ENCODE data around the gene SPIN2B. TPM values are rescaled to one million over a fixed set of nuclear protein-coding genes. Genes with fewer than 3 reads are reported as not detected.

SPIN2B gene
- total RNA-seq, 1 experiment from 2014 or later = 13.9 TPM

DNA sequence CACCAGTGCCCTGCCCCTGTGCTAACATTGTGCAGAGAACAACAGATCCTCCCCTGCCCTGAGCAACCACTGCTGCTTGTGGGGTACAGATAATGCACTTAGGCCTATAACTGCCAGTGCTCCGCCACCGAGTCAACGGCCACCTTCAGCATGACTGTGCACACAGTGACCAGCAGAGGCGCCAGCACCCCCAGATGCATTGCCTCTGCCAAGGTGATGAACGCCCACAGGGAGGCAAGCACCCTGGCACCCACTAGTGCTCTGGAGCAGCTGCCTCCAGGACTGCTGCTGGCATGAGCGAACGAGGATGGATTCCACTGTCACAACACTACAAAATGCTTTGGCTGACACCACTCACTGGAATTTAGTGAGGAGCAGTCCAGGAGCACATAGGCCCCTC lies 38.2 kb downstream of the SPIN2B start:
- DNase-seq (ENCODE audit: low spot score) (peak; percentile 19), ATAC-seq (peak; percentile 78)
- no peaks in the 10 kb centered on the region for H3K4me1 Mint-ChIP-seq
- no peaks in the 10 kb centered on the region for H3K27me3 Mint-ChIP-seq (ENCODE audit: low read depth)
- POLR2A ChIA-PET = no interaction called here
- peaks cover 23% of the 10 kb centered on the region for H3K36me3 Mint-ChIP-seq
- H3K9me3 Mint-ChIP-seq = peaks cover 14% of the 10 kb centered on the region; the same call in 1 of the 2 replicates
- CTCF ChIA-PET = no interaction called here
- H3K27ac Mint-ChIP-seq = no peak overlapping the region
- H3K4me3 Mint-ChIP-seq = no peak overlapping the region
- TF ChIP-seq ZNF138 (CRISPR knock-in tag; conservative IDR thresholded peaks at IDR 0.05) = no peak
- TF ChIP-seq RORB (CRISPR knock-in tag; IDR thresholded peaks at IDR 0.05) = no peak
- TF ChIP-seq ZNF121 (CRISPR knock-in tag; IDR thresholded peaks at IDR 0.05) = no peak
- no peak for TF ChIP-seq ELF4 (CRISPR knock-in tag; IDR thresholded peaks at IDR 0.05; ENCODE audit: low read depth)
- TF ChIP-seq ZNF263 (CRISPR knock-in tag; IDR thresholded peaks at IDR 0.05; ENCODE audit: low read depth) = no peak
- TF ChIP-seq MYBL2 (CRISPR knock-in tag; IDR thresholded peaks at IDR 0.05) = no peak
- no peak for TF ChIP-seq ZNF416 (CRISPR knock-in tag; IDR thresholded peaks at IDR 0.05)
- no peak for TF ChIP-seq OVOL2 (CRISPR knock-in tag; IDR thresholded peaks at IDR 0.05; ENCODE audit: borderline replicate concordance)
- no peak for TF ChIP-seq ZNF317 (CRISPR knock-in tag; IDR thresholded peaks at IDR 0.05; ENCODE audit: borderline replicate concordance, low read depth)
- TF ChIP-seq TCF7 (CRISPR knock-in tag; IDR thresholded peaks at IDR 0.05; ENCODE audit: low read depth) = no peak
- no peak for TF ChIP-seq FOXK1 (CRISPR knock-in tag; IDR thresholded peaks at IDR 0.05)
- TF ChIP-seq ZNF671 (CRISPR knock-in tag; IDR thresholded peaks at IDR 0.05) = no peak
- TF ChIP-seq GABPB1 (CRISPR knock-in tag; IDR thresholded peaks at IDR 0.05) = no peak
- TF ChIP-seq TEAD4 (CRISPR knock-in tag; IDR thresholded peaks at IDR 0.05) = no peak
- TF ChIP-seq, protein P1, sequence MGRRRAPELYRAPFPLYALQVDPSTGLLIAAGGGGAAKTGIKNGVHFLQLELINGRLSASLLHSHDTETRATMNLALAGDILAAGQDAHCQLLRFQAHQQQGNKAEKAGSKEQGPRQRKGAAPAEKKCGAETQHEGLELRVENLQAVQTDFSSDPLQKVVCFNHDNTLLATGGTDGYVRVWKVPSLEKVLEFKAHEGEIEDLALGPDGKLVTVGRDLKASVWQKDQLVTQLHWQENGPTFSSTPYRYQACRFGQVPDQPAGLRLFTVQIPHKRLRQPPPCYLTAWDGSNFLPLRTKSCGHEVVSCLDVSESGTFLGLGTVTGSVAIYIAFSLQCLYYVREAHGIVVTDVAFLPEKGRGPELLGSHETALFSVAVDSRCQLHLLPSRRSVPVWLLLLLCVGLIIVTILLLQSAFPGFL (CRISPR knock-in tag; IDR thresholded peaks at IDR 0.05; ENCODE audit: borderline replicate concordance) = no peak
- TF ChIP-seq, protein P2, sequence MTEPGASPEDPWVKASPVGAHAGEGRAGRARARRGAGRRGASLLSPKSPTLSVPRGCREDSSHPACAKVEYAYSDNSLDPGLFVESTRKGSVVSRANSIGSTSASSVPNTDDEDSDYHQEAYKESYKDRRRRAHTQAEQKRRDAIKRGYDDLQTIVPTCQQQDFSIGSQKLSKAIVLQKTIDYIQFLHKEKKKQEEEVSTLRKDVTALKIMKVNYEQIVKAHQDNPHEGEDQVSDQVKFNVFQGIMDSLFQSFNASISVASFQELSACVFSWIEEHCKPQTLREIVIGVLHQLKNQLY (CRISPR knock-in tag; IDR thresholded peaks at IDR 0.05) = no peak
- no peak for TF ChIP-seq HMGA2 (CRISPR knock-in tag; IDR thresholded peaks at IDR 0.05)
- TF ChIP-seq SMAD4 (CRISPR knock-in tag; IDR thresholded peaks at IDR 0.05) = no peak
- TF ChIP-seq, protein P3, sequence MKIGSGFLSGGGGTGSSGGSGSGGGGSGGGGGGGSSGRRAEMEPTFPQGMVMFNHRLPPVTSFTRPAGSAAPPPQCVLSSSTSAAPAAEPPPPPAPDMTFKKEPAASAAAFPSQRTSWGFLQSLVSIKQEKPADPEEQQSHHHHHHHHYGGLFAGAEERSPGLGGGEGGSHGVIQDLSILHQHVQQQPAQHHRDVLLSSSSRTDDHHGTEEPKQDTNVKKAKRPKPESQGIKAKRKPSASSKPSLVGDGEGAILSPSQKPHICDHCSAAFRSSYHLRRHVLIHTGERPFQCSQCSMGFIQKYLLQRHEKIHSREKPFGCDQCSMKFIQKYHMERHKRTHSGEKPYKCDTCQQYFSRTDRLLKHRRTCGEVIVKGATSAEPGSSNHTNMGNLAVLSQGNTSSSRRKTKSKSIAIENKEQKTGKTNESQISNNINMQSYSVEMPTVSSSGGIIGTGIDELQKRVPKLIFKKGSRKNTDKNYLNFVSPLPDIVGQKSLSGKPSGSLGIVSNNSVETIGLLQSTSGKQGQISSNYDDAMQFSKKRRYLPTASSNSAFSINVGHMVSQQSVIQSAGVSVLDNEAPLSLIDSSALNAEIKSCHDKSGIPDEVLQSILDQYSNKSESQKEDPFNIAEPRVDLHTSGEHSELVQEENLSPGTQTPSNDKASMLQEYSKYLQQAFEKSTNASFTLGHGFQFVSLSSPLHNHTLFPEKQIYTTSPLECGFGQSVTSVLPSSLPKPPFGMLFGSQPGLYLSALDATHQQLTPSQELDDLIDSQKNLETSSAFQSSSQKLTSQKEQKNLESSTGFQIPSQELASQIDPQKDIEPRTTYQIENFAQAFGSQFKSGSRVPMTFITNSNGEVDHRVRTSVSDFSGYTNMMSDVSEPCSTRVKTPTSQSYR (CRISPR knock-in tag; IDR thresholded peaks at IDR 0.05) = no peak
- TF ChIP-seq, protein P4, sequence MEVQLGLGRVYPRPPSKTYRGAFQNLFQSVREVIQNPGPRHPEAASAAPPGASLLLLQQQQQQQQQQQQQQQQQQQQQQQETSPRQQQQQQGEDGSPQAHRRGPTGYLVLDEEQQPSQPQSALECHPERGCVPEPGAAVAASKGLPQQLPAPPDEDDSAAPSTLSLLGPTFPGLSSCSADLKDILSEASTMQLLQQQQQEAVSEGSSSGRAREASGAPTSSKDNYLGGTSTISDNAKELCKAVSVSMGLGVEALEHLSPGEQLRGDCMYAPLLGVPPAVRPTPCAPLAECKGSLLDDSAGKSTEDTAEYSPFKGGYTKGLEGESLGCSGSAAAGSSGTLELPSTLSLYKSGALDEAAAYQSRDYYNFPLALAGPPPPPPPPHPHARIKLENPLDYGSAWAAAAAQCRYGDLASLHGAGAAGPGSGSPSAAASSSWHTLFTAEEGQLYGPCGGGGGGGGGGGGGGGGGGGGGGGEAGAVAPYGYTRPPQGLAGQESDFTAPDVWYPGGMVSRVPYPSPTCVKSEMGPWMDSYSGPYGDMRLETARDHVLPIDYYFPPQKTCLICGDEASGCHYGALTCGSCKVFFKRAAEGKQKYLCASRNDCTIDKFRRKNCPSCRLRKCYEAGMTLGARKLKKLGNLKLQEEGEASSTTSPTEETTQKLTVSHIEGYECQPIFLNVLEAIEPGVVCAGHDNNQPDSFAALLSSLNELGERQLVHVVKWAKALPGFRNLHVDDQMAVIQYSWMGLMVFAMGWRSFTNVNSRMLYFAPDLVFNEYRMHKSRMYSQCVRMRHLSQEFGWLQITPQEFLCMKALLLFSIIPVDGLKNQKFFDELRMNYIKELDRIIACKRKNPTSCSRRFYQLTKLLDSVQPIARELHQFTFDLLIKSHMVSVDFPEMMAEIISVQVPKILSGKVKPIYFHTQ (CRISPR knock-in tag; IDR thresholded peaks at IDR 0.05) = no peak

DNA sequence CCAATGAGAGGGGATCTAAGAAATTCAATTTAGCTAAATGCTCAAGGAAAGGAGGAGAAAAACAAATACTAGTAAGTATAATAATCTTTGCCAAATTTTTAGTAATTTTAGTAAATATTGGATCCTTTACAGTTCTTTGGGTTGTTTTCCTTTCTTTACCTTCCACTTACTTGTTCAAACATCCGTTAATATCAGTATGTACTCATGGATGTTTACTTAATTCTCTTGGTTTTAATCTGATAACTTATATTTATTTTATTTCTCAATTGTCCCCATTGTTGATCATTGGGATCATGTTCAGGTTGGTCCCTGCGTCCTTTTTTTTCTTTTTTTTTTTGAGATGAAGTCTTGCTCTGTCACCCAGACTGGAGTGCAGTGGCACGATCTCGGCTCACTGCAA lies 46.9 kb downstream of the SPIN2B start:
- H3K4me3 Mint-ChIP-seq = no peak overlapping the region
- no peaks in the 10 kb centered on the region; the same call in 1 of the 2 replicates for H3K27me3 Mint-ChIP-seq (ENCODE audit: low read depth)
- no peak overlapping the region for H3K27ac Mint-ChIP-seq
- TF ChIP-seq FOXK1 (CRISPR knock-in tag; IDR thresholded peaks at IDR 0.05) (no peak), HMGA2 (CRISPR knock-in tag; IDR thresholded peaks at IDR 0.05) (no peak), PRRX2 (CRISPR knock-in tag; IDR thresholded peaks at IDR 0.05) (no peak), ZNF138 (CRISPR knock-in tag; conservative IDR thresholded peaks at IDR 0.05) (no peak), NR3C1 (CRISPR knock-in tag; conservative IDR thresholded peaks at IDR 0.05; ENCODE audit: low read depth) (no peak), ETV6 (CRISPR knock-in tag; IDR thresholded peaks at IDR 0.05) (no peak), ZNF423 (CRISPR knock-in tag; IDR thresholded peaks at IDR 0.05) (no peak), ZNF121 (CRISPR knock-in tag; IDR thresholded peaks at IDR 0.05) (no peak), CREM (CRISPR knock-in tag; IDR thresholded peaks at IDR 0.05) (no peak), ZNF416 (CRISPR knock-in tag; IDR thresholded peaks at IDR 0.05) (no peak)
- TF ChIP-seq, protein P5, sequence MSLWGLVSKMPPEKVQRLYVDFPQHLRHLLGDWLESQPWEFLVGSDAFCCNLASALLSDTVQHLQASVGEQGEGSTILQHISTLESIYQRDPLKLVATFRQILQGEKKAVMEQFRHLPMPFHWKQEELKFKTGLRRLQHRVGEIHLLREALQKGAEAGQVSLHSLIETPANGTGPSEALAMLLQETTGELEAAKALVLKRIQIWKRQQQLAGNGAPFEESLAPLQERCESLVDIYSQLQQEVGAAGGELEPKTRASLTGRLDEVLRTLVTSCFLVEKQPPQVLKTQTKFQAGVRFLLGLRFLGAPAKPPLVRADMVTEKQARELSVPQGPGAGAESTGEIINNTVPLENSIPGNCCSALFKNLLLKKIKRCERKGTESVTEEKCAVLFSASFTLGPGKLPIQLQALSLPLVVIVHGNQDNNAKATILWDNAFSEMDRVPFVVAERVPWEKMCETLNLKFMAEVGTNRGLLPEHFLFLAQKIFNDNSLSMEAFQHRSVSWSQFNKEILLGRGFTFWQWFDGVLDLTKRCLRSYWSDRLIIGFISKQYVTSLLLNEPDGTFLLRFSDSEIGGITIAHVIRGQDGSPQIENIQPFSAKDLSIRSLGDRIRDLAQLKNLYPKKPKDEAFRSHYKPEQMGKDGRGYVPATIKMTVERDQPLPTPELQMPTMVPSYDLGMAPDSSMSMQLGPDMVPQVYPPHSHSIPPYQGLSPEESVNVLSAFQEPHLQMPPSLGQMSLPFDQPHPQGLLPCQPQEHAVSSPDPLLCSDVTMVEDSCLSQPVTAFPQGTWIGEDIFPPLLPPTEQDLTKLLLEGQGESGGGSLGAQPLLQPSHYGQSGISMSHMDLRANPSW (CRISPR knock-in tag; conservative IDR thresholded peaks at IDR 0.05; ENCODE audit: low read depth) = no peak
- TF ChIP-seq, protein P6, sequence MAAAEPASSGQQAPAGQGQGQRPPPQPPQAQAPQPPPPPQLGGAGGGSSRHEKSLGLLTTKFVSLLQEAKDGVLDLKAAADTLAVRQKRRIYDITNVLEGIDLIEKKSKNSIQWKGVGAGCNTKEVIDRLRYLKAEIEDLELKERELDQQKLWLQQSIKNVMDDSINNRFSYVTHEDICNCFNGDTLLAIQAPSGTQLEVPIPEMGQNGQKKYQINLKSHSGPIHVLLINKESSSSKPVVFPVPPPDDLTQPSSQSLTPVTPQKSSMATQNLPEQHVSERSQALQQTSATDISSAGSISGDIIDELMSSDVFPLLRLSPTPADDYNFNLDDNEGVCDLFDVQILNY (CRISPR knock-in tag; IDR thresholded peaks at IDR 0.05) = no peak
- no peak for ATAC-seq
- ChIA-PET POLR2A (no interaction called here), CTCF (no interaction called here)
- H3K9me3 Mint-ChIP-seq = no peaks in the 10 kb centered on the region
- H3K36me3 Mint-ChIP-seq = no peaks in the 10 kb centered on the region
- 0 out of 2 replicates have a peak, but pooled peaks cover 2% of the 10 kb centered on the region for H3K4me1 Mint-ChIP-seq
- DNase-seq (ENCODE audit: low spot score) = no peak

All from WTC11 (cell line).